GM21737 (cell line): ENCODE data around the gene NUP210L.

Experiments used
- ATAC-seq: cut with Tn5 transposase; IDR thresholded peaks from one replicate; pipeline ENCODE4 v1.9.1; 2021; ENCODE audit warnings: mild to moderate bottlenecking, moderate library complexity; ENCODE audit not compliant: unreplicated experiment

Gene NUP210L

DNA sequence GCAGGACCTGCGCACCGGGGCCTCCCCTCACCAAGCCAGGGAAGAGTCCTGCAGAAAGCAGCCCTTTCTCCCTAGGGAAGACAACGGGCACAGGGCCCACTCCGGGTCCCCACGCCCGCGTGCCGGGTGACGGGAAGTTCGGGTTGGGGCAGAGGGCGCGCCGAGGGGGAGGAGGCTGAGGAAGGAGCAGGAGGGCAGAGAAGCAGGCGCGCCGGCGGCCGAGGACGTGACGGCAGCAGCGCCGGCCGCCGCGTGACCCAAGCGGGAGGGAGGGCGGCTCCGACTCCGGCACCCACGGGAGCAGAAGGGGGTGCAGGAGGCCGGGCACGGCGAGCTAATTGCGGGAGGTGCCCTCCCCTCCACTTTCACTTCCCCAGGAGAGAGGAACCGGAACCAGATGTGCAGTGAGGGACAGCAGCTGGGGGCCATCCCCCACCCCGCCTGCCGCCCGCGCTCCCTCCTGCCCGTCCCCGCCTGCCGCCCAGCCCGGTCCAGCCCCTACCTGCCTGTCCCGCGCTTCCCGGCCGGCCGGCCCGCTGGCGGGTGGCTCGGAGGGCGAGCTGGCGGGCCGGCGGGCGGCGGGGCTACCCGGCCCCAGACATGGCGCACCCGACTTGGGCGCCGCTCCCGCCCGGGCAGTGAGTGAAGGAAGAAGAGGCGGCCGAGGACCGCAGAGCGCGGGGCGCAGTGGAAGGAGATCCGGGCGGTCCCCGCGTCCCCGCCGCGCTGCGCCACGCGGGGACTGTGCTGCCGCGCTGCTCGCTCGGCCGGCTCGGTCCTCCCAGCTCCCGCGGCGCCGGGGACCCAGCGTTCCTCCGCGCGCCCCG, 208.9 kb downstream of the NUP210L start:
- peak; percentile 60 for ATAC-seq

DNA sequence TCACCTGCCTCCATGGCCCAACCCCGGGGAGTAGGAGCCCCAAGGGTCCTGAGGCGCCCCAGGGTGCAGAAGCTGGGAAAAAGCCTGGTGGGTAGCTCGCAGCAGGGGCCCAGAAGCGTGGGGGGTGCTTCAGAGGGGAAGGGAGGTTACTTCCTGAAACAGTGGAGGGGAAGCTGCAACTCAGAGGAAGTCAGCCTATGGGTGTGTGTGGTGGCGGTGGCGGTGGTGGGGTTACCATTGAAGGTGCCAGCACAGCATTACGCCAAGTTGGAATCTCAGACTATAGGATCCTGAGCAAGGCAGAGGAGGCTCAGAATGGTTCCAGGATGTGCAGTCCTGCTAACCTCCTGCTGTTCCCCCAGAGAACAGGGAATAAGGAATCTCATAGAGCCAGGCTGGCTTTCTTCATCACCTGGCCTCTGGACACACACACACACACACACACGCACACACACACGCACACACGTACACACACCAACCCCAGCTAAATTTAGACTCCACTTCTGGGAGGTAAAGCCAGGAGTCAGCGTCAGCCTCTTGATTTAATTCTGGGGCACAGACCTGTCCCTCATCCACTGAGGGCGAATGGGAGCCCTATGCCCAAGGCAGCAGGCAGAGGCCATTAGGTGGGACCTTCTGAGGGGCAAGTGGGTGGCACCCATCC, 209.6 kb downstream of the NUP210L start:
- peak; percentile 23 for ATAC-seq

- no peak for ATAC-seq
These were observed 210.1 kb downstream of the NUP210L start for GRCh38 chr1:153944827-153945117.

GRCh38 chr1:153944005-153944826, 210.7 kb downstream of the NUP210L start:
- ATAC-seq: no peak

DNA sequence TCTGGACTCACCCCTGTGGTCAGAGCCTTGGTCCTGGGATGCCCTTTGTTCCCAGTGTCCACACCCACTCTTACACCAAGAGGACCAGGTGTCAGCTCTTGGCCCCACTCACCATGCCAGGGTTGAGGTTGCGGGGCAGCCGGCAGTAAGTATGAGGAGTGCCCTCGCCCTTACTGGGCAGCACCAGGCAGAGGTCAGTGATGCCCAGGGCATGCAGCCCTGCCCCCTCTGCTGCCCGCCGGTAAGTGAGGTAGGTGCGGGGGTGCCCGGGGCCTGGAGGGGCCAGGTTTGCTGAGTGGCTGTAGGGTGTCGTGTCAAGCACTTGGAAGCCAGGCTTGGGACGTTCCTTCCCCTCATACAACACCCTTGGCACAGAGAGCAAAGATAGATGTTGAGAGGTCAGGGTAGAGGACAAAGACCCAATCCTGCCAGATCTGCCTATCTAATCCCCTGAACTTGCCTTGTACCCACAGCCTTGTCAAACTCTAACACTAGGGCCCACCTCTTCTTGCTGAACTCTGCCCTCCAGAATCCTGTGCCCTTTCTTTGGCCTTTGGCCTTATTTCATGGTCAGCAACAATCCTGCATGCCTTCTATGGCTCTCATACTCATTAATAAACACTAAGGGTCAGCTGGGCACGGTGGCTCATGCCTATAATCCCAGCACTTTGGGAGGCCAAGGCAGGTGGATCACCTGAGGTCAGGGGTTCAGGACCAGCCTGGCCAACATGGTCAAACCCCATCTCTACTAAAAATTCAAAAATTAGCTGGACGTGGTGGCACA, 211.9 kb downstream of the NUP210L start:
- no peak for ATAC-seq
